ENCODE results near the gene XKR8. TPM values are rescaled to one million over a fixed set of nuclear protein-coding genes. Genes with fewer than 3 reads are reported as not detected.

The XKR8 gene
- total and polyA plus RNA-seq, 7 donors = 4.2 to 13.8 (median 5.4) TPM

GRCh38 chr1:27935721-27936120, 24.1 kb upstream of the XKR8 start:
- TF ChIP-seq POLR2AphosphoS5 (IDR thresholded peaks at IDR 0.05) (no peak), EP300 (IDR thresholded peaks at IDR 0.05) (no peak), POLR2A (IDR thresholded peaks at IDR 0.05) (no peak), CTCF (IDR thresholded peaks at IDR 0.05) (no peak)
- WGBS, 2 donors = 22 to 58% methylated on average over 8 of the region's 8 CpGs
- peaks cover 0 to 23% (median 18%) of the 10 kb centered on the region in 3 donors for H3K27me3 ChIP-seq
- no peak overlapping the region for H3K4me3 ChIP-seq
- no peaks in the 10 kb centered on the region for H3K4me1 ChIP-seq
- H3K27ac ChIP-seq = no peak overlapping the region
- no peaks in the 10 kb centered on the region for H3K36me3 ChIP-seq
- no peaks in the 10 kb centered on the region for H3K9me3 ChIP-seq
- intact Hi-C loops (cut with DNase I) = no loop called here
- no peak for DNase-seq

GRCh38 chr1:27936370-27936769, 23.4 kb upstream of the XKR8 start:
- H3K27ac ChIP-seq = no peak overlapping the region
- no peak for DNase-seq
- intact Hi-C loops (cut with DNase I) = no loop called here
- H3K4me3 ChIP-seq = no peak overlapping the region
- H3K4me1 ChIP-seq = no peaks in the 10 kb centered on the region
- H3K27me3 ChIP-seq = peaks cover 0 to 23% (median 18%) of the 10 kb centered on the region in 3 donors
- TF ChIP-seq POLR2A (IDR thresholded peaks at IDR 0.05) = no peak
- no peak for TF ChIP-seq POLR2AphosphoS5 (IDR thresholded peaks at IDR 0.05)
- no peak for TF ChIP-seq EP300 (IDR thresholded peaks at IDR 0.05)
- no peak for TF ChIP-seq CTCF (IDR thresholded peaks at IDR 0.05)
- WGBS, 2 donors = 91 to 97% methylated on average over 5 of the region's 5 CpGs
- no peaks in the 10 kb centered on the region for H3K9me3 ChIP-seq
- no peaks in the 10 kb centered on the region for H3K36me3 ChIP-seq

GRCh38 chr1:27937524-27937836, 22.3 kb upstream of the XKR8 start:
- TF ChIP-seq POLR2AphosphoS5 (IDR thresholded peaks at IDR 0.05) (no peak), EP300 (IDR thresholded peaks at IDR 0.05) (no peak), POLR2A (IDR thresholded peaks at IDR 0.05) (no peak), CTCF (IDR thresholded peaks at IDR 0.05) (no peak)
- no peak overlapping the region for H3K27ac ChIP-seq
- H3K4me3 ChIP-seq = no peak overlapping the region
- no peak for DNase-seq
- H3K36me3 ChIP-seq = no peaks in the 10 kb centered on the region
- intact Hi-C loops (cut with DNase I) = no loop called here
- no peaks in the 10 kb centered on the region for H3K4me1 ChIP-seq
- no peaks in the 10 kb centered on the region for H3K9me3 ChIP-seq
- H3K27me3 ChIP-seq = peaks cover 0 to 23% (median 18%) of the 10 kb centered on the region in 3 donors
- WGBS, 2 donors = 70 to 79% methylated on average over 1 of the region's 1 CpG

- DNase-seq = no peak
- Histone ChIP-seq H3K36me3 (no peaks in the 10 kb centered on the region), H3K4me3 (no peak overlapping the region), H3K4me1 (no peaks in the 10 kb centered on the region), H3K9me3 (no peaks in the 10 kb centered on the region), H3K27ac (no peak overlapping the region), H3K27me3 (peaks cover 0 to 23% (median 18%) of the 10 kb centered on the region in 3 donors)
- intact Hi-C loops (cut with DNase I) = no loop called here
- 80 to 82% methylated on average over 4 of the region's 4 CpGs for WGBS, 2 donors
- no peak for TF ChIP-seq POLR2A (IDR thresholded peaks at IDR 0.05)
- TF ChIP-seq EP300 (IDR thresholded peaks at IDR 0.05) = no peak
- no peak for TF ChIP-seq POLR2AphosphoS5 (IDR thresholded peaks at IDR 0.05)
- no peak for TF ChIP-seq CTCF (IDR thresholded peaks at IDR 0.05)
These were observed 21.3 kb upstream of the XKR8 start for GRCh38 chr1:27938488-27938887.

- intact Hi-C loops (cut with DNase I) = no loop called here
- no peak for DNase-seq
- Histone ChIP-seq H3K4me1 (no peaks in the 10 kb centered on the region), H3K4me3 (no peak overlapping the region), H3K9me3 (no peaks in the 10 kb centered on the region), H3K36me3 (no peaks in the 10 kb centered on the region), H3K27me3 (peaks cover 0 to 12% (median 11%) of the 10 kb centered on the region in 3 donors), H3K27ac (no peak overlapping the region)
- no peak for TF ChIP-seq CTCF (IDR thresholded peaks at IDR 0.05)
- no peak for TF ChIP-seq EP300 (IDR thresholded peaks at IDR 0.05)
- no peak for TF ChIP-seq POLR2AphosphoS5 (IDR thresholded peaks at IDR 0.05)
- TF ChIP-seq POLR2A (IDR thresholded peaks at IDR 0.05) = no peak
- 40 to 48% methylated on average over 6 of the region's 6 CpGs for WGBS, 2 donors
These were observed 19.5 kb upstream of the XKR8 start for GRCh38 chr1:27940297-27940696.

Measured in sigmoid colon (tissue), 7 donors.